Keratinocyte (primary cell): Measurements from ENCODE around the gene DOCK7.
"Not testable (repeated sequence)": the region's sequence is repeated elsewhere in the genome, so short reads cannot be mapped to it uniquely, and the experiment has no call there.

ENCODE experiments used
- CTCF ChIP-seq, 3 experiments: IDR thresholded peaks in 1 of 3; conservative IDR thresholded peaks in 1 of 3; optimal IDR thresholded peaks in 1 of 3; 2 replicates in 2 of 3; 3 replicates in 1 of 3; pipeline versions ENCODE3 to v1.5.1; 2011; ENCODE audit warnings: low read length in 3 of 3, mild to moderate bottlenecking in 3 of 3, moderate library complexity in 2 of 3, control low read depth in 1 of 3, inconsistent platforms in 1 of 3; ENCODE audit not compliant: insufficient read depth in 2 of 3; ENCODE audit errors: extremely low read depth in 1 of 3
- EZH2 ChIP-seq: IDR thresholded peaks from one replicate; pipeline ENCODE4 v1.6.1; 2012; ENCODE audit warnings: inconsistent platforms, mild to moderate bottlenecking, low read length, moderate library complexity

- not testable (repeated sequence) for TF ChIP-seq CTCF (optimal IDR thresholded peaks at IDR 0.05 in 1 of 3, IDR thresholded peaks at IDR 0.05 in 1 of 3, conservative IDR thresholded peaks at IDR 0.05 in 1 of 3; ENCODE audit: extremely low read depth in 1 of 3, insufficient read depth in 2 of 3, low read length in 3 of 3); EZH2
Observed at GRCh38 chr1:62567182-62567581, 121.0 kb downstream of the DOCK7 start.
